ENCODE results near the gene UTP18.
"Not testable (repeated sequence)": the region's sequence is repeated elsewhere in the genome, so short reads cannot be mapped to it uniquely, and the experiment has no call there.

Gene UTP18

GRCh38 chr17:51259564-51260236, 646 bp upstream of the UTP18 start, which contains the start of gene MBTD1:
Gene MBTD1 (minus strand): TSS chr17:51260049. CDS start chr17:51225161, 34,888 bp downstream.
- peak; percentile 90 for DNase-seq

GRCh38 chr17:51261024-51261963, 948 bp downstream of the UTP18 start:
- DNase-seq = no peak

GRCh38 chr17:51263006-51263405, 2.7 kb downstream of the UTP18 start:
- no peak for DNase-seq

- not testable (repeated sequence) for DNase-seq
Observed at GRCh38 chr17:51264466-51264865, 4.1 kb downstream of the UTP18 start.

- DNase-seq = no peak
Observed at GRCh38 chr17:51269991-51270390, 9.6 kb downstream of the UTP18 start.

GRCh38 chr17:51270636-51271035, 10.3 kb downstream of the UTP18 start:
- DNase-seq = no peak

- no peak for DNase-seq
Observed at GRCh38 chr17:51272812-51273211, 12.5 kb downstream of the UTP18 start.

GRCh38 chr17:51275381-51275780, 15.0 kb downstream of the UTP18 start:
- no peak for DNase-seq

GRCh38 chr17:51279183-51279582, 18.8 kb downstream of the UTP18 start:
- no peak for DNase-seq

- DNase-seq = no peak
Observed at GRCh38 chr17:51287412-51287811, 27.1 kb downstream of the UTP18 start.

GRCh38 chr17:51289696-51290111, 29.4 kb downstream of the UTP18 start:
- no peak for DNase-seq

- DNase-seq = not testable (repeated sequence)
Observed at GRCh38 chr17:51294338-51294737, 34.0 kb downstream of the UTP18 start.

- DNase-seq = no peak
Observed at GRCh38 chr17:51298508-51299371, 38.4 kb downstream of the UTP18 start.

GRCh38 chr17:51299859-51300258, 39.5 kb downstream of the UTP18 start:
- DNase-seq = no peak

- no peak for DNase-seq
Observed at GRCh38 chr17:51305182-51305581, 44.8 kb downstream of the UTP18 start.

GRCh38 chr17:51312003-51312402, 51.7 kb downstream of the UTP18 start:
- not testable (repeated sequence) for DNase-seq

- DNase-seq = no peak
Observed at GRCh38 chr17:51319186-51319585, 58.8 kb downstream of the UTP18 start.

- DNase-seq = no peak
Observed at GRCh38 chr17:51322390-51323029, 62.2 kb downstream of the UTP18 start.

- DNase-seq = no peak
Observed at GRCh38 chr17:51325471-51325870, 65.1 kb downstream of the UTP18 start.

GRCh38 chr17:51330861-51331503, 70.6 kb downstream of the UTP18 start:
- not testable (repeated sequence) for DNase-seq

- no peak for DNase-seq
Observed at GRCh38 chr17:51335006-51335590, 74.8 kb downstream of the UTP18 start.
